Measurements from ENCODE around the gene TPRG1L.

The TPRG1L gene

DNA sequence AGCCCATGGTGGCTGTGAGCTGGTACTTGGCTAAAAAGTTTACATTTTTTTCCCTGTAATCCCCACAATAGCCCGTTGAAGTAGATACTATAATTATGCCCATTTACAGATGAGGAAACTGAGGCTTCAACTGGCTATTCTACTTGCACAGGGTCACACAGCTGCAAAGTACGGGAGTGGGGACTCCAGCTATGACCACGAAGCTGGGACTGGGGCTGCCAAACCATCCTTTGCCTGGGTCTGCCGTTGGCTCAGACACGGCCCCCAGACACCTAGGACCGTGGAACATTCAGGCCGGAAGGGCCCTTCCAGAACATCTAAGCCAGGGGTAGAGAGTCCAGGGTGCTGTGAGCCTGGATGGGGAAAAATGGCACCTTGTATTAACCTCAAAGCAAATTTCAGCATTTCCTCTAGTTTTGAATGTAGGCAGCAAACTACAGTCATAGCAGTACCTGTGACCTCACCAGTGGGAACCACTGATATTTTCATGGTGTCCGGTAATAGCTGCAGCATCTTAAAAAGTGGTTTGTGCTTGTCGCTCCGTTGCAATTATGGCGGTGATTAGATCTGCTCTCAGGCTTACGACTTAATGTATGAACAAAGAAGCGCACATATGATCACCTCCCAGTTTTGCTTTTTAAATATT, 31.8 kb downstream of the TPRG1L start:
- DNase-seq (ENCODE audit: extremely low spot score, insufficient read length, low read depth) (peak; percentile 73), FAIRE-seq (peak; percentile 97)

DNA sequence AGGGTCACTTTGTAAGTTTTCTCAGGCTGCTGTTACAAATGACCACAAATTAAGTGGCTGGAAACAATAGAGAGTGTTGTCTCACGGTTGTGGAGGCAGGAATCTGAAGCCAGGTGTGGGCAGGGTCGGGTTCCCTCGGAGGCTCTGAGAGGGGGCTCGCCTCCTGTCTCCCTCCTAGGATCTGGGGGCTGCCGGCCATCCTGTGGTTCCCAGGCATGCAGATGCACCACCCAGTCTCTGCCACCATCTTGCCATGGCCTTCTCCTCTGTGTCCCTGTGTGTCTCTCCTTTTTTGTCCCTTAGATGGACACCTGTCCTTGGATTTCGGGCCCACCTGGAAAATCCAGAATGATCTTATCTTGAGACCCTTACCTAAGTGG, 32.3 kb downstream of the TPRG1L start:
- DNase-seq (ENCODE audit: extremely low spot score, insufficient read length, low read depth) (no peak), FAIRE-seq (no peak)

DNA sequence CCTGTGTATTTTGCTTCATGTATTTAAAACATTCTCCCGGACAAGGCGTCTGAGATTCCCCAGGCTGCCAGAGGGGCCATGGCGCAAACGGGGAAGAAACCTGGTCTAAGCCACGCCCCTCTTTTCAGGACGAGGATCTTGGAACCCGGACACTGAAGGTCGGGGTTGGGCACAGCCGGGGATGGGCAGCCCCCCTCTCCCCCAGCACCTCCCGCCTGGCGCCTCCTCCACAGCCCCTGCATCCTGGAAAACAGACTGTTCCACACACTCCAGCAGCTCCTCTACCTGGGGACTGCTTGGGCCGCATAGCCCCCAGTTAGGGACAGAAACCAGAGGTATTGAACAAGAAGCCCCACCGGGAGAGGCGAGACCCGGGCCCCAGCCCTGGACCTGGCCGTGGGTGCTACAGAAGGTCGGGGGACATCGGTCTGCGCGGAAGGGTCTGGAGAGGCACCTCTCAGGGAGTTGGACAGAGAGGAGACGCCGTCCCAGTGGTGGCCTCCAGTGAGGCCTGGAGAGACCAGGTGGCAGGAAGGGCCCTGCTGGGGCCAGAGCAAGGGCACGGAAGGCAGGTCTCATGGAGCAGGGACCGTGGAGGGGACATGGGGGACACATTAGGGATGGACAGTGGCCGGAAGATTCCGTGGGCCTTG, 32.9 kb downstream of the TPRG1L start:
- DNase-seq (ENCODE audit: extremely low spot score, insufficient read length, low read depth) (no peak), FAIRE-seq (no peak)

DNA sequence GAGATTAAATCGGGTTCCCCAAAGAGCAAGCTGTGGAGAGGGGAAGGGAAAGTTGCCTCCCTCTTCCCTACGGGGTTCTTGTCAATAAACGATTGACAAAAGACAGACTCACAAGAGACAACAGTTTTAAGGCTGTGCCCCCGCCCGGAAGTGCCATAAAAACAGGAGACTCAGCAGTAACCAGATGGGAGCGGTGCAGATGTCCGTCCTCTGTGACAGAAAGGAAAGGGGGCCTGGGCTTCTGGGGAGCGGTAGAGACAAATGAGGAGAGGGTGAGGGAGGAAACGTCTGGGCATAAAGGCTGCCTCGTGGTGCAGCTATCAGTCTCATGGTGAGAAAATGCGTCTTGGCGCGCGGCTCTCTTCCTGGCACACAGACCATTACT, 33.4 kb downstream of the TPRG1L start:
- FAIRE-seq (no peak), DNase-seq (ENCODE audit: extremely low spot score, insufficient read length, low read depth) (no peak)

DNA sequence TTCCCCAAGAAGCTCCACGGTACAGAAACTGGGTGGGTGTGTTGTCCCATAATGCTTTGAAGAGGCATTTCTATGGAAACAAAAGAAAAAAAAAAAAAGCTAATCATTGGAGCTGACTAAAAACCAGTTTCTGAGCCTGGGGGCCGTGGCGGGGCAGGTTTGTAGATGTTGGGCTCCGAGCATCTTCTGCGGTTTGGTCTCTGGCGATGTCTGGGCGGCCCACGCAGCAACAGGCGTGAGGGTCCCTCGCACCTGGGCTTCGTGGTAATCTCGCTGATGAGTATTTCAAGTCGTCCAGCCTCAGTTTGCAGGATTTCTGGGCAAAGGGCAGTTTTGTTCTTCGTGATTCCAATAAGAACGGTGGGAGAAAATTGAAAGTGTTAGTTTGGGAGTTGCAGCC, 34.3 kb downstream of the TPRG1L start:
- DNase-seq (ENCODE audit: extremely low spot score, insufficient read length, low read depth) (no peak), FAIRE-seq (no peak)

DNA sequence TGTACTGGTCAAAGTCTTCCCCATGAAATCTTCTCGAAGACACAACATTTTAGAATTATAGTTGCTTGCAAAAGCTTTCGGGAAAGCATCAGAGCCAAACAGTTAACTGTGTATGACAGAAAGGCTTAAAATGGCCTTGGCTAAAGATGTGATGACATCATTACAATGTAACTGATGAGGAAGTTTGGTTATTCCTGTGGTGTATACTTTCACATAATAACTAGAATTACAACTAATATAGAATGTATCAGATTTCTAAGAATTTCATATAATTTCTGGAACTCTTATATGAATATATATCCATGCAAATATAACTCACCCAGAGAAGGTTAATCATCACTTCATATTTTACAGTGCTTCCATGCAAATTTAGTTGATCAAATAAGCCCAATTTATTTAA, 35.9 kb downstream of the TPRG1L start:
- DNase-seq (ENCODE audit: extremely low spot score, insufficient read length, low read depth) (no peak), FAIRE-seq (peak; percentile 18)

DNA sequence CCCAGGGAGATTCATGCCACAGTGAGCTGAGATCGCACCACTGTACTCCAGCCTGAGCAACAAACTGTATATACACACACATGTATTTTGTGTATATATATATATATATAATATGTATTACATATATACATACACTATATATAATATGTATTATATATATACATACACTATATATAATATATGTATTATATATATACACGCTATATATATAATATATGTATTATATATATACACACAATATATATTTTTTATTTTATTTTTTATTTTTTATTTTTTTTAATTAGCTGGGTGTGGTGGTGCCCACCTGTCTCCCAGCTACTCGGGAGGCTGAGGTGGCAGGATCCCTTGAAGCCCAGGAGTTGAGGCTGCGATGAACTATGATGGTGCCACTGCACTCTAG, 36.8 kb downstream of the TPRG1L start:
- FAIRE-seq: no peak
- no peak for DNase-seq (ENCODE audit: extremely low spot score, insufficient read length, low read depth)

DNA sequence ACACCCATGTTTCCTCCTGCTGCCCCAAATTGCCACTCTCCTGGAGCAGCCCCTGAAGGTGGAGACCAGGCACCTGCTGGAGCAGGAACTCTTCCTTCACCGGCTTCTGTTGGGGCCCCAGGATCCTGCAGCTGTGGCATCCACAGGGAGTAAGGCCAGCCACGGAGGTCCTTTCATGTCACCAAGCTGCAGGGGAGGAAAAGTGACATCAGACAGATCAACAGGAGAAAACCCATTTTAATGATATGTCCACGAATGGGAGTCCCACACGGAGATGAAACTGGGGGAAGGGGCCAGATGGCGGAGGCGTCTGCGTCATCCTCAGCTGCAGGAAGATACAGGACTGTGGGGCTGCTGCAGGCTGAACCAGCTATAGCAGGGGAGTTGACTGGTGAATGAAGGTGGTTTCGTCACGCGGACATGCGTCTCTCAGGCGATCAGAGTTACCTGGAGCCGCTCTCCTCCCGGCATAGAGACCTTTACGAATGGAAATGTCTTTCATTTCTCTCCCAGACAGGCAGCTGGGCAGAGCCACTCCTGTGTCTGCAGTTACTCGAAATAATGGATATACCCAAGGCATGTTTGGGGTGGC, 37.4 kb downstream of the TPRG1L start:
- DNase-seq (ENCODE audit: extremely low spot score, insufficient read length, low read depth): no peak
- FAIRE-seq: no peak

DNA sequence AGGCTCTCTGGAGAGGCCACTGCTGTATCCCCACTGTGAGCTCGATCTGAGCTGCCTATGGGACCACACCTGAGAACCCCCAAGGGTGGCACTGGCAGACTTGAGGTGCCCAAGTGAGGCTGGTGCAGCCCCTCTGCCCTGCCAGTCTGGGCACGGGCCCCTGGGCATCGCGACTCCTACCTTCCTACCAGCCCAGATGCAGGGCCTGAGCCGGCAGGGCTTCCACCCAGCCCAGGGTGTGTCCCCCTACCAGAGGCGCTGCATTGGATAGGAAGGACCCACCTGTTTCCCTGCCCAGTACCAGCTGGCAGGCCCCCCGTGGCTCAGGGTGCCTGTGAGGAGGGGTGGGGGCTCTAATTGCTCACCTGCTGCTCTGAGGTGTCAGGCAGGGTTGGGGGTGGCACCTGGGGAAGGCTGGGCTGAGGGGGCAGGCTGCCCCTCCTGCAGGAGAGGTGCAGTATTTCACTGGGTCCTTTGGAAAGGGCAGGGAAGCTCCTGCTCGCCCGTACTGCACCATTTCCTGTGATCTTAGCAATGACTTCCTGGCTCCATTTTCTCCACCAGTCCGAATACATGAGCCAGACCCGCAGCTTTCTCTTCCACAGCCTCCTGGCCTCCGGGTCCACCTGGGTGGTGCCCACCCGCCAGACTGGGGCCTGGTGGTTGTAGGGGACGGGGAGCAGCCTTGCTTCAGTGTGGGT, 39.3 kb downstream of the TPRG1L start:
- DNase-seq (ENCODE audit: extremely low spot score, insufficient read length, low read depth) (no peak), FAIRE-seq (no peak)

DNA sequence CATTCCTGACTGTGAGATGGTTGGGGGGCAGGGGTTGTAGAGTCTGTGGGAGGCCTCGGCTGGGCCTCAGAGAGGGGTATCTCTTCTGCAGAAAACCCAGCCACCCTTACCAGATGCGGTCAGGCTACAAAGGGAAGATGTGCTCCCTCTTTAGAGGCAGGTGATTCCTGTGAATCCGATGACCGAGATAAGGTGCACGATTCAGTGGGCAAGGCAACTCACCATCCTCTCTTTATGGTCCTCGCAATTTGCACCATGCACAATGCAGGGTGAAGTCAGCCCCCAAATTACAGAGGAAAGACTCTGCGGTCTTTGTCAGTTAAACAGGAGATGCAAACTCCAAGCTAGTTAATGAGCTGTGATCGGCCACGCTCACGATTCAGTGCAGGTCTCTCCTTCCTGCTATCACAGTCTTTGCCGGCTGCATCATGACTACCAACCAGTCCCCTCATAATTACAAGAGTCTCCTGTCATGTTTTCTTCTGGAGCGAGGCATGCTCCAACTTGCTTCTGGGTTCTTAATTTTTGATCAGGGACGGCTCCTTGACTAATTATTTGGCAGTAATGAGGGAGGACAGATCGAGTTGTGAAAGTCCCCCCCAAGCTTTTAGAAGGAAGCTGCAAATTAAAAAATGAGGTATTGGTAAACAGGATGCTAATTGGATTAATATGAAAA, 40.0 kb downstream of the TPRG1L start:
- no peak for DNase-seq (ENCODE audit: extremely low spot score, insufficient read length, low read depth)
- no peak for FAIRE-seq

DNA sequence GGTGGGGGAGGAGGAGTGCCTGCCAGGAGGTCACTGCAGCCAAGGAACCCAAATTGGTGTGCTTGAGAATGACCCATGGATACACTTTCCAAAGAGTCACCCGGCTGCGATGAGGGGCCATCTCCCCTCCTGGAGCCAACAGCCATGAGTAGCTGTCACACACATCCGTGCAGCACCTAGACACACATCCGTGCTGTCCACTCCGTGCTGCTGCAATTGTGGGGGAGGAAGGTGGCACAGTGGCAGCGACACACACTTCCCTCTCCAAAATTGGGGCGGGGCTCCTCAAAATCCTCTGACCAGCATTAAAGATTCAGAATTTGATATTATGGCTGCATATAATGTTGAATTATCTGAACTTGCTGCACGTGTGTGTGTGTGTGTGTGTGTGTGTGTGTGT, 43.3 kb downstream of the TPRG1L start:
- DNase-seq (ENCODE audit: extremely low spot score, insufficient read length, low read depth): no peak
- FAIRE-seq: no peak

DNA sequence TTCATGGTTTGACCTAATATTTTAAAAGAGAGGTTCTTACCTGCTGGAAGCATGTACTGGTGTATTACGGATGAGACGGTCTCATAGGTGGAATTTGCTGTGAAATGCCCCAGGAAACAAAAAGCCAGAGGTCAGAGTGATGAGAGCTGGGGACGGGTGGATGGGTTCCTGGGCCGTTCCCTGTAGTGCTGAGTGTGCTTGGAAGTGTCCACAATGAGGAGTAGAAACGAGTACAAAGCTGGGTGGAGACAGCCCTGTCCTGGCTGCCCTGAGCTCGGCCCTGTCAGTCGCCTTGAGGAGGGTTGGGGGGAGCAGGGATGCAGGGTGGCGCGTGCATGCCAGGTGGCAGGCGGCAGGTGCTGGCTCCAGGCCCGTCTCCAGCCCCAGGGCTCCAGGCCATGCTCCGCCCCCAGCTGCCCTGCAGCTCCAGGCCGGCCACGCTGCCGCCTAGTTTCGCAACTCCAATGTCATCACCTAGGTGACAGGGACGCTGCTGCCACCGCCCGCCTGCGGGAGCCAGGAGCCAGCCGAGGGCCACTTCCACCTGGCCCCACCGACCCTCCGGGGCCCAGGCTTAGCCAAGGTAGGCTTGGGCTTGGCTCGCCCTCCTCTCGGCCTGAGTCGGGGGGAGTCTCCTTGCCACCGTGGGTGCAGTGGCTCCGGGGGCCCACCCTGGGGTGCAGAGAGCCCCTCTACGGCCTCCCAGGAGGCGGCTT, 43.9 kb downstream of the TPRG1L start:
- DNase-seq (ENCODE audit: extremely low spot score, insufficient read length, low read depth) (no peak), FAIRE-seq (no peak)

DNA sequence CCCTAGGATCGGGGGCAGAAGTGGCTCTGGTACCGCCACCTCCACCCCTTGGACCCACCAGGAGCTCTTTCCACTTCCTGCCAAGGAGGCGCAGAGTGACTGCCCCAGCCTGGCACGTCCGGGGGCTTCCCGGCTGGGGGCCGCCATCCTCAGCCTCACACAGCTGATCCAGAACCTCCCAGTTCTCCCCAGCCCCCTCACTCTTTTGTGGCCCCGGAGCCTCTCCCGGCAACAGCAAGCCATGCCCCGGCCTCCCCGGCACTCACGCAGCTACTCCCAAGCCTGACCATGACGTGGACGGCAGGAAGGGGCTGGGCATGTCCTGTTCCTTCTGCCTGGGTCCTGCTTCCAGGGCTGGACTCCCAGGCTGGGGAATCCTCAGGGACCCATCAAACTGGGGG, 44.6 kb downstream of the TPRG1L start:
- FAIRE-seq (no peak), DNase-seq (ENCODE audit: extremely low spot score, insufficient read length, low read depth) (no peak)

DNA sequence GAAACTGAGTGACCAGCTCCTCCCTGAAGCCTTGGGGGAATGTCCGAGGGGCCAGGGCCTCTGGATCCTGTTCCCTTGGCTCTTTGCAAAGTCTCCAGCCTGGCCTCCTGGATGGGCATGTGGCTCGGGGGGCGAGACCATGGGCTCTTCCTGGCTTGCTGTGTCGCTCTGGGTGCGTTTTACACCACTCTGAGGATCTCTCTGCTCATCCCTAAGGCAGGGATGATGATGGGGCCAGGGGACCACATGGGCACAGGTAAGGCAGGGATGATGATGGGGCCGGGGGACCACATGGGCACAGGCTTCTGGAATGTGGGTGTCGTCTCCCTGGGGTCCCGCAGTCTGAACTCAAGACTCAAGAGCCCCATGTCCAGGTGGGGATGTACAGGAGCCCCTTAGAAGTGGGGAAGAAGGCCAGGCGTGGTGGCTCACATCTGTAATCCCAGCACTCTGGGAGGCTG, 45.2 kb downstream of the TPRG1L start:
- DNase-seq (ENCODE audit: extremely low spot score, insufficient read length, low read depth): no peak
- FAIRE-seq: no peak

DNA sequence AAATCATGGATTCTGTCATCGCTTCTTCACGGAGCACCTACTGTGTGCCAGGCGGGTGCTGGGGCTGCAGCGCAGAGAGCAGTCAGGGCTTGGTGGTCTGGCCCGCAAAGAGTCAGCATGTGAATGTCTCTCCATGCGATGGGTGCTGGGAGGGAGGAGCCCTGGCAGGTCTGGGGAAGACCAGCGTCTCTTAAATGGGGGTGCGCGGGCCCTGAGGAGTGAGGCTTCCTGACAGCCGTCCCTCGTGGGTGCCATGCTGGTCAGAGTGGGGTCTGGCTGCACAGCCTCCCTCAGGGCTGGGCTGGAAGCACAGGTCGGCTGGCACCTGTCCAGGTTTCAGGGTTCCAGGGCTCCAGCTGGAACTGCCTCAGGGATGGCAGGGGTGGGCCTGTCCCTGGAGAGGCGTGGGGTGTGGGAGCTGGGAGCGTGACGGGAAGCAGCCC, 46.0 kb downstream of the TPRG1L start:
- no peak for DNase-seq (ENCODE audit: extremely low spot score, insufficient read length, low read depth)
- no peak for FAIRE-seq

DNA sequence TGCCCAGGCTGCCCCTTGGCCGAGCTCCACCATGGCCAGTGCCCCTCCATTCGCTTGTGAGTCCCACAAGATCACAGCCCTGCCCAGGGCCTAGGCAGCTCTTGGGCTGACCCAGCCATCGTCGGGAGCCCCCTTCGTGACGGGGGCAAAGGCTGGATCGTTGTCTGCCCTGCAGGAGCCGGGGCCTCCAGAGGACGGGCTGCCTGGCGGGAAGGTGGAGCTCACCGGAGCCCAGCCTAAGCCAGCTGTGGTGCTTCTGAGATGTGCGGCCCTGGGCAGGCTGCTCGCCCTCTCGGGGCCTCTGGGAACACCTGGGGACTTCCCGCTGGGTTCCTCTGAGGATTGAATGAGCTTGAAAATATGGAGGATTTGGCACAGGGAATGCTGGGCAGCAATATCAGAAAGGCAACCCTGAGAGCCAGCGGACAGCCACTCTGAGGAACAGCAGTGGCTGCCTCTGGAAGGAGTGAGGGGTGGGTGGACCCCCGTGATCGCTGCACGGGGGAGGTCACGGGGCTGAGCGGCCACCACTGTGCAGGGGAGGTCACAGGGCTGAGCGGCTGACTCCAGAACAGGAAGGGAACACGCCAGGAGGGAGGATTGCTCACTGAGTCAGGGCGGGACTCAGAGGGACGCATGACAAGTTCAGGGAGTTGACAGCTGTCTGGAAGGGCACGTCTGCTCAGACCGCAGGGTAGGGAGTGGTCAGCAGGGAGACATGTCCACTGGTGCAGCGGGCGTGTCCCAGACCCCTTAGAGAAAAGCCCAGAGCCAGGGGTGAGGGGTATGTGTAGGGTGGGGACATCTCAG, 46.8 kb downstream of the TPRG1L start:
- DNase-seq (ENCODE audit: extremely low spot score, insufficient read length, low read depth): no peak
- FAIRE-seq: no peak

DNA sequence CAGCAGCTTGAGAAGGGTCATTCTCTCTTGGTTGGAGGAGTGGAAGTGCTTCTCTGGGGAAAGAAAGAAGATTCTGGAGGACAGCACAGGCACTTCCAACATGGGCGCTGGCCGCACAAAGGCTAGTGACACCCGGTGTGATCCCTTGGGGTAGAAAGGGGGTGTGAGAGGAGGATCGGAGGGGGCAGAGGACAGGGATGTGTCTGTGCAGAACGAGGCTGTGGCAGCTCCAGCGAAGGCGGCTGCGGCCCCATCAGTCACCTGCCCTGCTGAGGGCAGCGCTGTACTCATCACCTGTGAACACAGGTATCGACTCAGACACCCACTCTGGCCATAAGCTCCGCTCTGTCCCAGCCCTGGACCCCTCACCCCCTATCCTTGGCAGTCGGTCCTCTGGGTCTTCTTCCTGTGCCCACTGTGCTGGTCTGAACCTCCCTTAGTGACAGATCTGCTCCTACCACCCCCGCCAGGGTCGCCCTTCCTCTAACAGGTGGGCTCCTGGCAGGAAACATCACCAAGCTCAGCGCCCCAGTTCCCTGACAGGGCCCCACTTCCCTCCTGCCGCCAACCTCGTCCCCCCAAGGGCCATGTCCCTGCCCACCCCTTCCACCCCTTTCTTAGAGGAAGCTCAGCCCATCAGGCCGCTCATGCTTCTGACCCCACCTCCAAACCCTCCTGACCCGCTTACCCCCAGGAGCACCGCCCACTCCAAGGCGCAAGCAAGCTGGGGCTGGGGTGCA, 47.6 kb downstream of the TPRG1L start:
- FAIRE-seq: peak; percentile 46
- DNase-seq (ENCODE audit: extremely low spot score, insufficient read length, low read depth): no peak

DNA sequence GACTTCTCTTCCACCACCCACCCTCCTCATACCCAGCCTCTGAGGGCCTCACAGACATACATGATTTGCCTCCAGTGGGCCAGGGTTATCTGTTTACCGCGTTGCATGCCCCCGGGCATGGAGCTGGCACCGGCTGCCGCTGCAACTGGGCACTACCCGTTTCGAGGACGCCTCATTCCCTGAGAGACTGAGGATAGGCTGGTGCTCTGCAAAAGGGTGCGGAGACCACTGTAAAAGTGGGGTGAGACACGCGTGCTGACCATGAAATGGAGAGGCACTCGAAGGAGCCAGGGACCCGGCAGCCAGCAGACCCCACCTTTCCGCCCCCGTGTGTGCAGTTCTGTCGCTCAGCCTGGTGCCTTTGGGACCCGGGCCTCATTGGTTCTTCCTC, 48.2 kb downstream of the TPRG1L start:
- no peak for DNase-seq (ENCODE audit: extremely low spot score, insufficient read length, low read depth)
- no peak for FAIRE-seq

Measured in GM18507 (cell line).